Coronary artery (tissue), 2 donors: ENCODE measurements around the gene SCYL1.

Source experiments
- DNase-seq: peaks from one replicate; pipeline ENCODE4 v3.0.0-alpha.2; 2017; ENCODE audit warnings: low spot score
- H3K27ac ChIP-seq, 2 donors: fragments of 200-600 bp; sonication (generic); one replicate each; pipeline ENCODE4 v1.5.1; 2016 to 2019
- H3K4me3 ChIP-seq: fragments of 200-600 bp; sonication (generic); 2 replicates; pipeline ENCODE4 v1.5.1; 2016; ENCODE audit warnings: mild to moderate bottlenecking, moderate library complexity
- TF ChIP-seq, protein P1 (sequence below): fragments of 200-600 bp; sonication (generic); IDR thresholded peaks from one replicate; pipeline ENCODE4 v1.5.1; 2019; ENCODE audit warnings: antibody characterized with exemption

SCYL1 gene

DNA sequence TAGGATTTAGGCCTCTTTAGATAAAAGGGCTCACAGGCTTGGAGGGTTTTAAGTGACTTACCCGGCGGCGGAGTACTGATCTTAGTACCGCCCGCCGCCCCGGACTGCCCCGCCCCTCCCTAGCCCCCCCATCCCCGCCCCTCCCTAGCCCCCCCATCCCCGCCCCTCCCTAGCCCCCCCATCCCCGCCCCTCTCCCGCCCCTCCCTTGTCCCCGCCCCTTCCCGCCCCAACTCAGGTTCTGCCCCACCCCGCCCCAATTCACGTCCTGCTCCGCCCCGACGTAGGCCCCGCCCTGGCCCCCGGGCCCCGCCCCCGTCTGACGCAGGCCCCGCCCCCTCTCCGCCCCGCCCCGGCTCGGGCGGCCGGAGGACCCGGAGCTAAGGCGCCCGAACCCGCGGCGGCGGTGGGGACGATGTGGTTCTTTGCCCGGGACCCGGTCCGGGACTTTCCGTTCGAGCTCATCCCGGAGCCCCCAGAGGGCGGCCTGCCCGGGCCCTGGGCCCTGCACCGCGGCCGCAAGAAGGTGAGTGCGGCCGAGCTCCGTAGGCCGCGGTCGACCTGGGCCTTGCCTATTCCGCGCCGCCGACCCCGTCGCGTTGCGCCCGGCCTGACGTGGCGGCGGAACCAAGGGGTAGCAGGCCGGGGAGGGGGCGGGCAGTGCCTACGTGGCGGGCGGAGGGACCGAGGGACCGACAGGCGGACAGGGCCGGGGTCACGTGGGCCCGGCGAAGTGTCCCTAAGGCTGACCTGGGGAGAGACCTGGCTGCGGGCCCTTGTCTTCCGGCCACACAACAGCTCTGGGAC is at the start of gene SCYL1:
Gene SCYL1 (plus strand): TSS at position 343 of the 805 bp plus-strand sequence. CDS start 71 bp downstream, at position 414.
- TF ChIP-seq, protein P1, sequence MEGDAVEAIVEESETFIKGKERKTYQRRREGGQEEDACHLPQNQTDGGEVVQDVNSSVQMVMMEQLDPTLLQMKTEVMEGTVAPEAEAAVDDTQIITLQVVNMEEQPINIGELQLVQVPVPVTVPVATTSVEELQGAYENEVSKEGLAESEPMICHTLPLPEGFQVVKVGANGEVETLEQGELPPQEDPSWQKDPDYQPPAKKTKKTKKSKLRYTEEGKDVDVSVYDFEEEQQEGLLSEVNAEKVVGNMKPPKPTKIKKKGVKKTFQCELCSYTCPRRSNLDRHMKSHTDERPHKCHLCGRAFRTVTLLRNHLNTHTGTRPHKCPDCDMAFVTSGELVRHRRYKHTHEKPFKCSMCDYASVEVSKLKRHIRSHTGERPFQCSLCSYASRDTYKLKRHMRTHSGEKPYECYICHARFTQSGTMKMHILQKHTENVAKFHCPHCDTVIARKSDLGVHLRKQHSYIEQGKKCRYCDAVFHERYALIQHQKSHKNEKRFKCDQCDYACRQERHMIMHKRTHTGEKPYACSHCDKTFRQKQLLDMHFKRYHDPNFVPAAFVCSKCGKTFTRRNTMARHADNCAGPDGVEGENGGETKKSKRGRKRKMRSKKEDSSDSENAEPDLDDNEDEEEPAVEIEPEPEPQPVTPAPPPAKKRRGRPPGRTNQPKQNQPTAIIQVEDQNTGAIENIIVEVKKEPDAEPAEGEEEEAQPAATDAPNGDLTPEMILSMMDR, result no peak
- Histone ChIP-seq H3K27ac (peak within 1 kb of the TSS; percentile 90 to 92), H3K4me3 (peak within 1 kb of the TSS; percentile 88)
- peak; percentile 89 for DNase-seq

DNA sequence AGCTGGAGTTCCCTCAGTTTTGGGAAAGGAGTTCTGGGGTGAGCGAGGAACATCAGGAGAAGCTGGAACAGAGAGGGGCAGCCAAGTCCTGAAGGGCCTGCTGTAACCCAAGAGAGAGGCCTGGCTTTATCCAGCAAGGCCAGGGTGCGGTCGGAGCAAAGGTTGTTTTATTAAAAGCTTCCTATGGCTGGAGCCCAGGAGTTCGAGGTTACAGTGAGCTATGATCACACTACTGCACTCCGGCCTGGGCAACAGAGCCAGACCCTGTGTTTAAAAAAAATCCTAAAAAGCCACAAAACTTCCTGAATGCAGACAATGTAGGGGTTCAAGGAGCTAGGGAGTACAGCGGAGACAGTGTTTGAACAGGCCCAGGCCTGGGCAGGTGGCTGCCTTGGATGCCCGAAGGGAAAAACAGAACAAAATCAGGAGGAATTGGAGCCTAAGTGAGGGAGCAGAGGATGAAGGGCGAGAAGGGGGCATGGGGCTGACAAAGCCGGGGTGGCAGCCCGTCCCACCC is 48.2 kb upstream of the SCYL1 start:
- peak overlapping the region; percentile 92 for H3K4me3 ChIP-seq
- TF ChIP-seq, protein P1, result no peak
- H3K27ac ChIP-seq, result peak overlapping the region; percentile 98 to 99
- DNase-seq, result no peak

DNA sequence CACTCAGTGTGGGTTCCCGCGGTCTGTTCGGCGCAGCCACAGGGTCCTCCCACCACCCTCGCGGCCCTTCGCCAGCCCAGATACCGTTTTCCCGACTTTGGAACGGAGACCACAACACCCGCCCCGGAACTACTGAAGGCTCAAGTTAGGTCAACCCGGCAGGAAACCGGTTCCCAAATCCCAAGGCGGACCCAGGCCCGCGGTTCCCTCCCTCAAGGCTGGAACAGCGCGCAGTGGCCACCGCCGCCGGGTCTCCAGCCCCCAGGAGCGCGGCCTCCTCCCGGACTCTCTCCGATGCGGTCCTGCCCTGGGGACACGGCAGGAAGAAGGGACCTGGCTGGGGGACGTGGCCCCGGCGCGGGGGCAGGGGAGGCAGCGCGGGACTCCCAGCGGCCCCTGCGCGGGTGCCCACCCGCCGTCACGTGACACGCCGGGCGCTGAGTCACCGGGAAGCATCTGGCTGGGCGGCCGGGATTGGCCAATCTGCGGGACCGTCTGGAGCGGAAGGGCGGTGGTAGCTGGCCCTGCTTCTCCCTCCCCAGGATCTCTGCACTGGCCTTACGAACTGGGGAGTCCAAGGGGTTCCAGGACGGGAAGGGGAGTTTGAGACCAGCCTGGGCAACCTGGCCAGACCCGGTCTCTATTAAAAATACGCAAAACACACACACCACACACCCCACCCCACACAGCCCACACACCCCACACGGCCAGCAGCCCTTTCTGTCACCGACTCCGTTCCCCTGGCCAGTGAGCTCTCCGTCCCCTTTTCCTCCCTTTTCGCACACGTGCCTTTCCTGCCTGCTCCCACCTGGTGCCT is 47.5 kb upstream of the SCYL1 start:
- Histone ChIP-seq H3K27ac (peak overlapping the region; percentile 98 to 99), H3K4me3 (peak overlapping the region; percentile 92)
- DNase-seq, result peak; percentile 98
- TF ChIP-seq, protein P1, result no peak

DNA sequence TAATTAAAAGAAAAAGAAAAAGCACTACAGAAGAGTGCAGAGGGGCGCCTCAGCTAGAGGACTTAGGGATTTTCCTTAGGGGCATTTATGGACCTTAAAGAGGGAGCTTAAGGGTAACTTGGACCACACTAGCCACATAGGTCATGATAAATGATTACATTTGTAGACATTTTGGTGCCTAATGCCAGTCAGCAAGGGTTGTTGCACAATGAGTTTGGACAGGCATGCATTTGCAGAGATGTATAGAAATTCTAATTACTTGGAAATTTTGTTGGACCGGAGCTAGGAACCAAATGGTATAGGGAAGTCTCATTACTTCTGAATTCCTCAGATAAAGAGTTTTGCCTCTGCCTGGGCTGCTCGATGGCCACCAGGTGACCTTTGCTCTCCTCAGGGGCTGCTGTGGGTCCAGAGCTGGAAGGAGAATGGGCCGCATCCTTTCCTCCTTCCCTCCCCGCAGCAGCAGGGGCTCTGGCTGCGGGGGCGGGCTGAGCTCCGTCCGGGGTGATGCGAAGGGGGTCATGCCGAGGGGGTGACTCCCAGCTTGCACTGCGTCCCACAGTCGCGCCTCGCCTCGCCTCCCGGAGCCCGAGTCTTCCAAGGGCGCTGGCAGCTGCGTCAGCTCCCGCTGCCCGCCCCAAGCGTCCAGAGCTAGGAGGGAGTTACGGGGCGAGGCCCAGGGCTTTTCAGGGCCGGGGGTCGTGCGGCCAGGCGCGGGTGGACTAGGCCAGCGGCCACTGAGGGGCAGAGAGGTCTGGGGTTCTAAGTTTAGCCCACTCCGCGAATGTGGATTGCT is 46.3 kb upstream of the SCYL1 start:
- TF ChIP-seq, protein P1, result no peak
- H3K27ac ChIP-seq, result peak overlapping the region; percentile 98 to 99
- H3K4me3 ChIP-seq, result peak overlapping the region; percentile 92
- peak; percentile 88 for DNase-seq

DNA sequence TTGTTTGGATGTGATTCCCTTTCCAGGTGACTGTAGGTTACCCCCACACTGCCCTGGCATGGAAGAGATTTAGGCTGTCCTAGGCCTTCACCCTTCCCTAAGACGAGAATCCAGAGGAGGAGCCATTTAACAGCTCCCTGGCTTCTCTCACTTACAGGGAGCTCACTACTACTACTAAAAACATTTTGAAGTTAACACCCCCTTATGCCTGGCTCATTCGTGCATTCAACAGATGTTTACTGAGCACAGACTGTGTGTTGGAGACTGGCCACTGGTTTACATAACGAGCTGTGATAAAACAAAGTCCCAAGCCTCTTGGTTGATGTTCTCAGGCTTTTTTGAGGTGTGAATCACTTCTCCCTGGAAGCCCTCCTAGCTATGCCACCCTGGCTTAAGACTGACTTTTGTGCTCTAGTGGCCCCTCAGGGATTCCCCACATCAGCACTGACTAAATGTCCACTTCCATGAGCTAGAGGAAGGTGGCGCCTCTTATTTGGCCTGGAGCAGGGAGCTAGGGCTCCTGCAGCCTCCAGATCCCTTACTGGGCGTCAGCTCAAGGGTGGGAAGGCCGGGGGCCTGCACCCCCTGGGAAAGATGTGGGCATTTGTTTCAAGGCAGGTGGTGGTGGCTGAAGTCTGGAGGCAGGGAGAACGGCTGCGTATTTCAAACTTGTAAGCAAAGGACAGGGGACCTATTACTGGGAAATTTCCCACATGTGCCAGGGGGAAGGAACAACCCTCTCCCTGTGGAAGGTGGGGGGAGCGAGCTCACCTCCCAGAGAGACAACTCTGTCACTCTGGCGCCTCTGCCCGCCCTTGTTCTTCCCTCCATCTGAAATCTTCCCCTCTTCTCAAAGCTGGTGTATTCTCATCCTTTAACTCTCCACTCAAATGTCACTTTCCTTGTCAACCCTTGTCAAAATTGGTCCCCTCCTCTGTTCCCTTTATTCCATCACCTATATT is 45.4 kb upstream of the SCYL1 start:
- peak; percentile 91 for DNase-seq
- TF ChIP-seq, protein P1, result no peak

More for the DNA sequence above, 45.4 kb upstream of the SCYL1 start:
- H3K27ac ChIP-seq, result peak overlapping the region; percentile 98 to 99
- peak overlapping the region; percentile 92 for H3K4me3 ChIP-seq
